RWPE1 (cell line): ENCODE results near the gene VEZF1.

Experiments used
- CTCF ChIA-PET: fragments of 350-600 bp; sonication (Branson Sonifier 250); formaldehyde crosslinking; extraction: SDS; loops from one replicate; lab custom pipeline; 2021; lab: Yijun Ruan, JAX
- POLR2A ChIA-PET: fragments of 400-600 bp; formaldehyde crosslinking; extraction: SDS; loops from one replicate; lab custom pipeline; 2020; ENCODE audit warnings: antibody characterized with exemption; ENCODE audit not compliant: low non-redundant PET; lab: Yijun Ruan, JAX
- DNase-seq: peaks from one replicate; pipeline ENCODE4 v3.0.0; 2012; ENCODE audit warnings: low spot score
- H3K27ac ChIP-seq: fragments of 450-650 bp; 2 replicates; pipeline ENCODE4 v1.5.1; 2017
- TF ChIP-seq, protein P1 (sequence below): fragments of 450-650 bp; conservative IDR thresholded peaks from 2 replicates; pipeline ENCODE4 v1.5.1; 2017; ENCODE audit warnings: low read depth, mild to moderate bottlenecking

The VEZF1 gene

DNA sequence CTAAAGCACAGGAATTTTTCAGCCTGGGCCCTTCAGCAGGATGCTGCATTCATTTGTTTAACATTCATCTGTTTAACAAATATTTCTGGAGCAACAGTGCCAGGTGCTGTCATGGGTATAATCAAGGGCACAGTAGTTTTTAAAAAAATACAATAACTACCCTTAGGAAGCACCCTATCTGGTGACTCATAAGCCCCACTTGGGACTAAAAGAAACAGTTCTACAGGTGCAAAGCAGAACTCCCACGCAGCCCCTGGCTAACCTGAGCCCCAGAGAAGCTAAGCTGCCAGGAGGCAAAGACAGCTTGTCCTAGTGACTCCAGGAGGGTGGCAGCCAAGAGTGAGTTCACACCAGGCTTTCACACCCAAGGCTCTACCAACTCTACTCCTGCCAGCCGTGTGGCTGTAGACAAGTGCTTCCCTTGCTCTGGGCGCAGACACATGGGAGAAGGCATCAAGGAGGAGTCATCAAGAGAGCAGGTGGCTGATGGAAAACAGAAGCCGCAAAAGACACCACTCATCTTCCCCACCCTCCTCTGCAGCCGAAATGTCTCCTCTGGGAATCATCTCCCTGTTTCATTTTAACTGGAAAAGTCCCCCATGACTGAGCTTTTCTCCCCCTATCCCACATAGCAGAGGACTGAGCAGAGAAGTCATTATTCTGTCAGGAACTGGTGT, 47.3 kb downstream of the VEZF1 start:
- TF ChIP-seq, protein P1, sequence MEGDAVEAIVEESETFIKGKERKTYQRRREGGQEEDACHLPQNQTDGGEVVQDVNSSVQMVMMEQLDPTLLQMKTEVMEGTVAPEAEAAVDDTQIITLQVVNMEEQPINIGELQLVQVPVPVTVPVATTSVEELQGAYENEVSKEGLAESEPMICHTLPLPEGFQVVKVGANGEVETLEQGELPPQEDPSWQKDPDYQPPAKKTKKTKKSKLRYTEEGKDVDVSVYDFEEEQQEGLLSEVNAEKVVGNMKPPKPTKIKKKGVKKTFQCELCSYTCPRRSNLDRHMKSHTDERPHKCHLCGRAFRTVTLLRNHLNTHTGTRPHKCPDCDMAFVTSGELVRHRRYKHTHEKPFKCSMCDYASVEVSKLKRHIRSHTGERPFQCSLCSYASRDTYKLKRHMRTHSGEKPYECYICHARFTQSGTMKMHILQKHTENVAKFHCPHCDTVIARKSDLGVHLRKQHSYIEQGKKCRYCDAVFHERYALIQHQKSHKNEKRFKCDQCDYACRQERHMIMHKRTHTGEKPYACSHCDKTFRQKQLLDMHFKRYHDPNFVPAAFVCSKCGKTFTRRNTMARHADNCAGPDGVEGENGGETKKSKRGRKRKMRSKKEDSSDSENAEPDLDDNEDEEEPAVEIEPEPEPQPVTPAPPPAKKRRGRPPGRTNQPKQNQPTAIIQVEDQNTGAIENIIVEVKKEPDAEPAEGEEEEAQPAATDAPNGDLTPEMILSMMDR = no peak
- peak overlapping the region; percentile 57 for H3K27ac ChIP-seq
- ChIA-PET CTCF (interaction anchor here (0.9 kb wide), 1 partner anchor 83 kb away, joined by 4 read pairs; no protein-coding TSS in a partner anchor), POLR2A (no interaction called here)
- DNase-seq = no peak

DNA sequence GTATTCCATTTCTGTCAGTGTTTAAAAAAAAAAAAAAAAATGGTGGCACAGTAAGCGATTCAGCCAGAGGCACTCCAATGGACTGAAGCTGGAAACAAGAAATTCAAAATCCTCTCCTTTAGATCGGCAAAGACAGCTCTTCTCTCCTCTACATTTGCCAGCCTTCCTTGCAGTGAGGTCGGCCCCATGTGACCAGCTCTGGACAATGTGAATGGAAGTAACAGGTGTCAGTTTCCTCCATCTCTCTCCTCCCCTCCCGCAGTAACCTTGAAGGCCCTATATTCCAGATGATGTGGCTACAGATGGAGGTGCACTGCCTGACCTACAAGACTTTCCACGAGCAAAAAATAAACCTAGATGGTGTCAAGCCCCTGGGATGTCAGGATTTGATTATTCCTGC, 47.8 kb downstream of the VEZF1 start:
- TF ChIP-seq, protein P1 = no peak
- no peak for DNase-seq
- CTCF ChIA-PET = interaction anchor here (0.9 kb wide), 1 partner anchor 82 kb away, joined by 4 read pairs; no protein-coding TSS in a partner anchor
- H3K27ac ChIP-seq = peak overlapping the region; percentile 57; the same call in 1 of the 2 replicates
- POLR2A ChIA-PET = no interaction called here

DNA sequence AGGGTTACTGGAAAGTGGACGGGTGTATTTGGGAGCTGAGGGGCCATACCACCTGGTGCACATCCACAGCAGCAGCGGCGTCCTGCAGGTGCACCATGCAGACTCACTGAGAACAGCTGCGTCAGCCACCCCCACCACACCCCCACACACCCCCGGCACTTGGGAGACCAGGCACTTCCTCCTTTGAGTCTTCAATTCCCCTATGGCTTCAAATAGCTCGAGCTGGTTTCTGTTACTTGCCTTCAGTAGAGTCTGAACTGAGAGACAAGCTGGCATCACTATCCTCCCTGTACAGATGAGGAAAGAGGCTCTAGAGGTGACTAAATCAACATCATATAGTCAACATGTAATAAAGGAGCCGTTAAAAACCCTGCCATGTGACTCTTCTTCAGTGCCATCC, 48.3 kb downstream of the VEZF1 start:
- POLR2A ChIA-PET = no interaction called here
- CTCF ChIA-PET = interaction anchor here (0.9 kb wide), 1 partner anchor 82 kb away, joined by 4 read pairs; no protein-coding TSS in a partner anchor
- H3K27ac ChIP-seq = peak overlapping the region; percentile 31

DNA sequence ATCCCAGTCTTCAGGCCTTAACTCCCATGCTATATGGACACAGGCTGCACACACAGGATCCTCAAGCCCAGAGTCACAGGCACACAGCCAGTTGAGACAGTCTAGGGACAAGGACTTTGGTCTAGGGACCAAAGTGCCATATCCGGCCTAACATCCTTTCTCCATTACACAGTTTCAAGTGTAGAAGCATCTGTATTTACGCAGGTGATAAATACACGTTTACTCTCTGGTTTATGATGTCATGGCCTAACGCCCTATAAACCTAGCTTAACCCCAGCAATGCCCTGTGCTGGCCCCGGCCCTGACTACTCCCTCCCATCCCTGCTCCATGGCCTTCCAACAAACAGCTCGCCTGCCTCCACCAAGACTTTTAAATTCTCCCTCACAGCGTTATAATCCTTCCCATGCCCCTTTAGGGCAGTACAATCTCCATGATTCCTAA, 50.0 kb downstream of the VEZF1 start:
- ChIA-PET POLR2A (interaction anchor here (0.7 kb wide), 1 partner anchor 26 kb away, joined by 3 read pairs; no protein-coding TSS in a partner anchor), CTCF (interaction anchor here (0.7 kb wide), 1 partner anchor 296 kb away, joined by 4 read pairs; no protein-coding TSS in a partner anchor)
- TF ChIP-seq, protein P1 = no peak

More for the DNA sequence above, 48.3 kb downstream of the VEZF1 start:
- TF ChIP-seq, protein P1 = no peak
- no peak for DNase-seq

DNA sequence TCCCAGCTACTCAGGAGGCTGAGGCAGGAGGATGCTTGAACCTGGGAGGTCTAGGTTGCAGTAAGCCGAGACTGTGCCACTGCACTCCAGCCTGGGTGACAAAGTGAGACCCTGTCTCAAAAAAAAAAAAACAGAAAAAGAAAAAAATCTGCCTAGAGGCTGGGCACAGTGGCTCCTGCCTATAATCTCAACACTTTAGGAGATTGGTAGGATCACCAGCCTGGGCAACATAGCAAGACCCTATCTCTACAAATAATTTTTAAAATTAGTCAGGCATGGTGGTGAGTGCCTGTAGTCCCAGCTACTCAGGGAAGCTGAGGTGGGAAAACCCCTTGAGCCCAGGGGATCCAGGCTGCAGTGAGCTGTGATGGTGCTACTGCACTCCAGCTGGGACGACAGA, 50.6 kb downstream of the VEZF1 start:
- no peak for DNase-seq
- TF ChIP-seq, protein P1 = no peak
- H3K27ac ChIP-seq = peak overlapping the region; percentile 83
- ChIA-PET CTCF (interaction anchor here (0.7 kb wide), 1 partner anchor 296 kb away, joined by 4 read pairs; no protein-coding TSS in a partner anchor), POLR2A (interaction anchor here (0.7 kb wide), 1 partner anchor 26 kb away, joined by 3 read pairs; no protein-coding TSS in a partner anchor)

More for the DNA sequence above, 50.0 kb downstream of the VEZF1 start:
- H3K27ac ChIP-seq = peak overlapping the region; percentile 83; the same call in 1 of the 2 replicates
- no peak for DNase-seq
